HCT116 (cell line): ENCODE results near the gene CLIP2. TPM values are rescaled to one million over a fixed set of nuclear protein-coding genes. Genes with fewer than 3 reads are reported as not detected.
"Not testable (repeated sequence)": the region's sequence is repeated elsewhere in the genome, so short reads cannot be mapped to it uniquely, and the experiment has no call there.

Experiments used
- ATAC-seq: fragments of 200-7000 bp; cut with Tn5 transposase; 2 replicates; pipeline ENCODE4 v1.9.1; 2020; ENCODE audit warnings: mild to moderate bottlenecking, moderate library complexity
- BruUV-seq: library from RNA; stranded (reverse); fragments of 400-500 nt; replicated peaks from 2 replicates; lab custom pipeline; 2021; lab: Mats Ljungman, UMichigan
- CTCF ChIA-PET: fragments of 300-600 bp; sonication (Branson Sonifier 250); formaldehyde crosslinking; loops from one replicate; lab custom pipeline; 2021; ENCODE audit warnings: antibody characterized with exemption; lab: Charles Lee
- POLR2A ChIA-PET: fragments of 300-600, 350-600 bp; sonication (Branson Sonifier 250); formaldehyde crosslinking; loops from one replicate; lab custom pipeline; 2021; ENCODE audit warnings: antibody characterized with exemption; lab: Charles Lee
- RAD21 ChIA-PET, 2 experiments: fragments of 300-600 bp; sonication (Branson Sonifier 250); formaldehyde crosslinking; loops; one replicate each; lab custom pipeline; 2023; ENCODE audit warnings: low total read pairs in 2 of 2; ENCODE audit not compliant: uncharacterized antibody in 2 of 2, unreplicated experiment in 2 of 2, low non-redundant PET in 1 of 2; lab: Charles Lee
- DNase-seq: peaks from one replicate; pipeline ENCODE4 v3.0.0-alpha.2; 2010; ENCODE audit warnings: low read depth, low spot score
- H2AFZ ChIP-seq: fragments of 200-600 bp; shearing (Covaris generic), sonication (generic); 2 replicates; pipeline ENCODE4 v1.6.1; 2017; ENCODE audit warnings: low read depth, mixed run types, mixed read lengths, antibody characterized with exemption, low read length; ENCODE audit not compliant: poor library complexity, severe bottlenecking
- H3K27ac ChIP-seq: 2 replicates; pipeline ENCODE4 v1.5.1; 2012; ENCODE audit warnings: low read depth, low read length
- H3K27me3 ChIP-seq: fragments of 200-600 bp; sonication (generic); 2 replicates; pipeline ENCODE4 v1.6.1; 2016; ENCODE audit warnings: mixed run types, low read length, mixed read lengths; ENCODE audit not compliant: insufficient read depth
- H3K36me3 ChIP-seq, 2 experiments: fragments of 200-500 bp in 1 of 2; fragments of 200-600 bp in 1 of 2; sonication (Bioruptor generic) in 1 of 2; sonication (generic) in 1 of 2; 2 replicates each; pipeline versions ENCODE4 v1.5.1 to v1.6.1; 2014 to 2016; ENCODE audit warnings: low read length in 2 of 2, inconsistent platforms in 1 of 2, mixed read lengths in 1 of 2, mixed run types in 1 of 2; ENCODE audit not compliant: insufficient read depth in 2 of 2, control insufficient read depth in 1 of 2
- H3K4me1 ChIP-seq, 2 experiments: fragments of 200-600 bp in 1 of 2; sonication (generic) in 1 of 2; 2 replicates each; pipeline versions ENCODE4 v1.5.1 to v1.6.1; 2012 to 2017; ENCODE audit warnings: low read length in 2 of 2, inconsistent platforms in 1 of 2, mild to moderate bottlenecking in 1 of 2, mixed read lengths in 1 of 2, mixed run types in 1 of 2, moderate library complexity in 1 of 2; ENCODE audit not compliant: insufficient read depth in 2 of 2, control insufficient read depth in 1 of 2
- H3K4me2 ChIP-seq: fragments of 200-600 bp; sonication (generic); 2 replicates; pipeline ENCODE4 v1.6.1; 2017; ENCODE audit warnings: mixed run types, low read length, mixed read lengths
- H3K4me3 ChIP-seq, 2 experiments: fragments of 200-600 bp in 1 of 2; sonication (generic) in 1 of 2; replicated peaks in 1 of 2; 2 replicates each; pipeline ENCODE4 v1.5.1; 2011 to 2016; ENCODE audit warnings: low read length in 2 of 2, control low read depth in 1 of 2, low read depth in 1 of 2, mild to moderate bottlenecking in 1 of 2, mixed read lengths in 1 of 2, mixed run types in 1 of 2
- H3K79me2 ChIP-seq: fragments of 200-600 bp; sonication (generic); 2 replicates; pipeline ENCODE4 v1.6.1; 2017; ENCODE audit warnings: mild to moderate bottlenecking, mixed run types, low read length, moderate library complexity, mixed read lengths; ENCODE audit not compliant: insufficient read depth
- H3K9ac ChIP-seq: fragments of 200-600 bp; sonication (generic); 2 replicates; pipeline ENCODE4 v1.6.1; 2016; ENCODE audit warnings: low read length, mixed read lengths
- H3K9me2 ChIP-seq: fragments of 200-600 bp; sonication (generic), shearing (Covaris generic); 2 replicates; pipeline ENCODE4 v1.6.1; 2017; ENCODE audit warnings: mixed run types, mild to moderate bottlenecking, moderate library complexity; ENCODE audit not compliant: insufficient read depth
- H3K9me3 ChIP-seq, 2 experiments: fragments of 200-500 bp in 1 of 2; fragments of 200-600 bp in 1 of 2; sonication (Bioruptor generic) in 1 of 2; sonication (generic) in 1 of 2; 2 replicates each; pipeline ENCODE4 v1.6.1; 2014 to 2017; ENCODE audit warnings: low read length in 2 of 2, mixed read lengths in 2 of 2, inconsistent platforms in 1 of 2, low read depth in 1 of 2, mild to moderate bottlenecking in 1 of 2, mixed run types in 1 of 2, moderate library complexity in 1 of 2; ENCODE audit not compliant: control insufficient read depth in 1 of 2, insufficient read depth in 1 of 2
- H4K20me1 ChIP-seq: fragments of 200-600 bp; sonication (generic), shearing (Covaris generic); 2 replicates; pipeline ENCODE4 v1.6.1; 2017; ENCODE audit warnings: mixed run types, mild to moderate bottlenecking, moderate library complexity; ENCODE audit not compliant: insufficient read depth
- CTCF ChIP-seq, 3 experiments: fragments of 200-600 bp in 1 of 3; sonication (generic) in 1 of 3; IDR thresholded peaks in 2 of 3; conservative IDR thresholded peaks in 1 of 3; 2 replicates each; pipeline ENCODE4 v1.5.1; 2012 to 2017; ENCODE audit warnings: low read depth in 2 of 3, low read length in 2 of 3, antibody characterized with exemption in 1 of 3, borderline replicate concordance in 1 of 3, control low read depth in 1 of 3, mild to moderate bottlenecking in 1 of 3, mixed read lengths in 1 of 3, mixed run types in 1 of 3, moderate library complexity in 1 of 3; ENCODE audit not compliant: insufficient read depth in 1 of 3
- RAD21 ChIP-seq: IDR thresholded peaks from 2 replicates; pipeline ENCODE4 v1.6.1; 2012; ENCODE audit warnings: low read depth, mild to moderate bottlenecking
- intact Hi-C: fragments of 100-400 bp; cut with micrococcal nuclease; formaldehyde crosslinking; loops from 2 replicates; pipeline ENCODE4 v1.10.0; 2022
- total RNA-seq: library from RNA; stranded (reverse); gene quantifications from one replicate; pipeline ENCODE4 v1.2.1, GENCODE V29; 2021; ENCODE audit not compliant: unreplicated experiment

The CLIP2 gene
- total RNA-seq, 1 experiment from 2014 or later: 40.1 TPM

- H3K9me2 ChIP-seq, H3K9me3 ChIP-seq, H3K9ac ChIP-seq, H3K4me3 ChIP-seq, H3K4me1 ChIP-seq, H3K79me2 ChIP-seq, POLR2A ChIA-PET, BruUV-seq, H3K36me3 ChIP-seq, H3K27me3 ChIP-seq, RAD21 ChIA-PET, H2AFZ ChIP-seq, H3K4me2 ChIP-seq, H4K20me1 ChIP-seq: not testable (repeated sequence)
- intact Hi-C loops: loop anchor here (1.0 to 10.0 kb wide), 3 partner anchors 119 to 341 kb away; no protein-coding TSS in a partner anchor
- CTCF ChIA-PET: interaction anchor here (1.3 to 3.4 kb wide), 2 partner anchors 118 to 187 kb away, joined by 6 to 19 read pairs; no protein-coding TSS in a partner anchor
- DNase-seq (peak; percentile 15), ATAC-seq (peak; percentile 76)
- peak; percentile 74 for TF ChIP-seq RAD21
- TF ChIP-seq CTCF (IDR thresholded peaks at IDR 0.05 in 2 of 3, conservative IDR thresholded peaks at IDR 0.05 in 1 of 3; ENCODE audit: borderline replicate concordance in 1 of 3, insufficient read depth in 1 of 3, low read depth in 2 of 3, low read length in 2 of 3): peak; percentile 27 to 52 (median 34); a peak in 4 of 6 replicates
- H3K27ac ChIP-seq: peak overlapping the region; percentile 33; the same call in 1 of the 2 replicates
Measured at GRCh38 chr7:74393722-74394121, 104.5 kb downstream of the CLIP2 start.

DNA sequence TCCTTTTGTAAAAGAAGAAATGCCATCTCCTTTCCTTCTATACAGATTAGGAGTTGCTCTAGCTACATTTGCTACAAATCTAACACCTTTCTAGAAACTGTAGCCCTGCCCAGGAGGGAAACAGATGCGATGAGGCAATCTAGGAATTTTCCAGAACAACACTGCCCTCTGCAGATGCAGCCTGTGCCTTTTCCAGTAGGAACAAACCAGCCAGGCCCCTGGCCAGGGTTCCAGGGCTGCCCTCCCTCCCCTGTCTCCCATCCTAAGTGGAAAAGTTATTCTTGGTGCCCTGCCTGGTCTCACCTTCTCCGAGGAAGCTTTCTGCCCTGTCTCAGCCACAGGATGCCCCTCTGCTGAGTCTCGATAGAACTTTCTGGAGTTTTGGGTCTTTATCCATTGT, 105.4 kb downstream of the CLIP2 start:
- BruUV-seq, H3K9ac ChIP-seq, H3K4me2 ChIP-seq, RAD21 ChIA-PET, DNase-seq, H3K79me2 ChIP-seq, POLR2A ChIA-PET, H3K27me3 ChIP-seq, H3K36me3 ChIP-seq, H3K9me3 ChIP-seq, H3K9me2 ChIP-seq, H4K20me1 ChIP-seq, H2AFZ ChIP-seq, H3K4me3 ChIP-seq: not testable (repeated sequence)
- CTCF ChIA-PET: interaction anchor here (0.6 to 3.4 kb wide), 3 partner anchors 119 to 262 kb away, joined by 4 to 19 read pairs (median 6); no protein-coding TSS in a partner anchor
- intact Hi-C loops: loop anchor here (5.0 to 10.0 kb wide), 2 partner anchors 120 to 342 kb away; no protein-coding TSS in a partner anchor
- Histone ChIP-seq H3K27ac (peak overlapping the region; percentile 13; the same call in 1 of the 2 replicates), H3K4me1 (peaks cover 0 to 12% of the 10 kb centered on the region in 2 experiments; a peak in 3 of 4 replicates)
- peak; percentile 77 for ATAC-seq
- TF ChIP-seq RAD21 (peak; percentile 67), CTCF (IDR thresholded peaks at IDR 0.05 in 2 of 3, conservative IDR thresholded peaks at IDR 0.05 in 1 of 3; ENCODE audit: borderline replicate concordance in 1 of 3, insufficient read depth in 1 of 3, low read depth in 2 of 3, low read length in 2 of 3) (peak; percentile 30 to 55 (median 39); a peak in 4 of 6 replicates)
